Measurements from ENCODE around the gene EXOSC7. TPM values are rescaled to one million over a fixed set of nuclear protein-coding genes. Genes with fewer than 3 reads are reported as not detected.

The EXOSC7 gene
- total and polyA plus RNA-seq, 4 donors, result 15.5 to 27.2 (median 21.7) TPM

DNA sequence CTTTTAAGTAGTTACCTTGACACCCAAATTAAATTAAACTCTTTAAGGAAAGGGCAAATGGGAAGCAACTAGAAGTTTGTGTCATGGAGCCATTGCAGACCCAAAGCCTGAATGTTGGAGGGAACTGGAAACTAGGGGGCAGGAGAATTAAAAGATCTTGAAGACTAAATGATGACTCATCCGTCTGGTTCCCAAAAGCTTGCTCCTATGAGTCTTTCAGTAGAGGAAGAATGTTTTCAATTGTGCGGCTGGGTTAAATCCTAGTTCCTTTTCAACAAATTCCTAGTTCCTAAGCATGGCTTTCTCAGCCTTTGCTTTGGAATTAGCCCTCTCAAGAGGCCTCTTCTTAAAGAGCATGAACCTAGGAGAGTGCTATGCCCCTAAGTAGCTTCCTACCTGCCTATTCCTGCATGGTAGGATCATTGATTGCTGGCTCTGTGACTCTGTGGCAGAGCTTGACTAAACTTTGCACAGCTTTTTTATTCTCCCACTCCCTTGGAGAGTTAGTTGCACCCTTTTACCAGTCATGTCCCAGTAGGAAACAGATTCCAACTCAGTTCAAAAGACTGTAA lies 67.8 kb downstream of the EXOSC7 start:
- no peaks in the 10 kb centered on the region for H3K9me3 ChIP-seq (ENCODE audit: control insufficient read depth in 4 of 4, low read length in 3 of 4)
- no peaks in the 10 kb centered on the region for H3K4me1 ChIP-seq (ENCODE audit: control insufficient read depth in 4 of 4, insufficient read depth in 4 of 4, low read length in 3 of 4)
- TF ChIP-seq JUND (IDR thresholded peaks at IDR 0.05) (peak in 1 of 2 donors; percentile 29), RAD21 (IDR thresholded peaks at IDR 0.05) (peak in 1 of 2 donors; percentile 7)
- TF ChIP-seq, protein P1, sequence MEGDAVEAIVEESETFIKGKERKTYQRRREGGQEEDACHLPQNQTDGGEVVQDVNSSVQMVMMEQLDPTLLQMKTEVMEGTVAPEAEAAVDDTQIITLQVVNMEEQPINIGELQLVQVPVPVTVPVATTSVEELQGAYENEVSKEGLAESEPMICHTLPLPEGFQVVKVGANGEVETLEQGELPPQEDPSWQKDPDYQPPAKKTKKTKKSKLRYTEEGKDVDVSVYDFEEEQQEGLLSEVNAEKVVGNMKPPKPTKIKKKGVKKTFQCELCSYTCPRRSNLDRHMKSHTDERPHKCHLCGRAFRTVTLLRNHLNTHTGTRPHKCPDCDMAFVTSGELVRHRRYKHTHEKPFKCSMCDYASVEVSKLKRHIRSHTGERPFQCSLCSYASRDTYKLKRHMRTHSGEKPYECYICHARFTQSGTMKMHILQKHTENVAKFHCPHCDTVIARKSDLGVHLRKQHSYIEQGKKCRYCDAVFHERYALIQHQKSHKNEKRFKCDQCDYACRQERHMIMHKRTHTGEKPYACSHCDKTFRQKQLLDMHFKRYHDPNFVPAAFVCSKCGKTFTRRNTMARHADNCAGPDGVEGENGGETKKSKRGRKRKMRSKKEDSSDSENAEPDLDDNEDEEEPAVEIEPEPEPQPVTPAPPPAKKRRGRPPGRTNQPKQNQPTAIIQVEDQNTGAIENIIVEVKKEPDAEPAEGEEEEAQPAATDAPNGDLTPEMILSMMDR (IDR thresholded peaks at IDR 0.05; ENCODE audit: low read depth, low read length, missing input control), result no peak
- WGBS, result 85% methylated on average over 2 of the region's 2 CpGs
- no peak overlapping the region for H3K4me3 ChIP-seq (ENCODE audit: low read depth in 1 of 3, low read length in 3 of 3)
- H3K27me3 ChIP-seq (ENCODE audit: control insufficient read depth in 4 of 4, insufficient read depth in 4 of 4, low read length in 3 of 4), result no peaks in the 10 kb centered on the region
- DNase-seq (ENCODE audit: low spot score), result no peak
- no peak overlapping the region for H3K27ac ChIP-seq (ENCODE audit: low read depth in 1 of 2, low read length in 2 of 2)
- no peak overlapping the region for H3K9ac ChIP-seq (ENCODE audit: low read depth in 1 of 2, low read length in 2 of 2)
- no peaks in the 10 kb centered on the region for H3K36me3 ChIP-seq (ENCODE audit: control insufficient read depth in 4 of 4, insufficient read depth in 3 of 4, low read depth in 1 of 4, low read length in 3 of 4)

DNA sequence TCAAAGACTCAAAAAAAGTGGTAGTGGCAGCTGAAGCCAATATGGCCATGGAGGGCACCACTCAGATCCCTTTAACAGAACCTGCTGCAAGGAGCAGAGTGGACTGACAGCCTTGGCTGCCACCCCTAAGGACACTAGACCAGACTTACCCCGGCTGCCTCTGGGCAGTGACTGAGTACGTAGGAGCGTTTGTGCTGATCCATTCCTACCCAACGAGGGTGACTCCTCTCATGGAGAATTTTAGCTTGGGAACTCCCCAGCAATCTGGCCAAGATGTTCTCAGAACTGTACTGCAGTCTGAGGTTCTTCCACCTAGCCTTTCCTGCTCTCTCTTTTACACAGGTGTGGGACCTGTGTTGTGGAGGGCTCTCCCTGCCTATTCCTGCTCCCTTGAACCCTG lies 72.2 kb downstream of the EXOSC7 start:
- no peaks in the 10 kb centered on the region for H3K9me3 ChIP-seq (ENCODE audit: control insufficient read depth in 4 of 4, low read length in 3 of 4)
- H3K36me3 ChIP-seq (ENCODE audit: control insufficient read depth in 4 of 4, insufficient read depth in 3 of 4, low read depth in 1 of 4, low read length in 3 of 4), result no peaks in the 10 kb centered on the region
- TF ChIP-seq YY1 (IDR thresholded peaks at IDR 0.05) (no peak), HNF4A (conservative IDR thresholded peaks at IDR 0.05) (no peak), EGR1 (IDR thresholded peaks at IDR 0.05; ENCODE audit: low read depth in 2 of 2) (no peak), GABPA (IDR thresholded peaks at IDR 0.05 in 1 of 2, conservative IDR thresholded peaks at IDR 0.05 in 1 of 2) (no peak), RXRA (IDR thresholded peaks at IDR 0.05) (no peak), RAD21 (IDR thresholded peaks at IDR 0.05) (no peak), SP1 (IDR thresholded peaks at IDR 0.05) (no peak), FOXA2 (IDR thresholded peaks at IDR 0.05) (no peak), NR2F2 (IDR thresholded peaks at IDR 0.05) (no peak), TAF1 (conservative IDR thresholded peaks at IDR 0.05) (no peak), JUND (IDR thresholded peaks at IDR 0.05) (no peak), HNF4G (IDR thresholded peaks at IDR 0.05) (no peak), FOXA1 (IDR thresholded peaks at IDR 0.05) (no peak)
- TF ChIP-seq, protein P2, sequence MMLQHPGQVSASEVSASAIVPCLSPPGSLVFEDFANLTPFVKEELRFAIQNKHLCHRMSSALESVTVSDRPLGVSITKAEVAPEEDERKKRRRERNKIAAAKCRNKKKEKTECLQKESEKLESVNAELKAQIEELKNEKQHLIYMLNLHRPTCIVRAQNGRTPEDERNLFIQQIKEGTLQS (IDR thresholded peaks at IDR 0.05), result no peak
- TF ChIP-seq, protein P3, sequence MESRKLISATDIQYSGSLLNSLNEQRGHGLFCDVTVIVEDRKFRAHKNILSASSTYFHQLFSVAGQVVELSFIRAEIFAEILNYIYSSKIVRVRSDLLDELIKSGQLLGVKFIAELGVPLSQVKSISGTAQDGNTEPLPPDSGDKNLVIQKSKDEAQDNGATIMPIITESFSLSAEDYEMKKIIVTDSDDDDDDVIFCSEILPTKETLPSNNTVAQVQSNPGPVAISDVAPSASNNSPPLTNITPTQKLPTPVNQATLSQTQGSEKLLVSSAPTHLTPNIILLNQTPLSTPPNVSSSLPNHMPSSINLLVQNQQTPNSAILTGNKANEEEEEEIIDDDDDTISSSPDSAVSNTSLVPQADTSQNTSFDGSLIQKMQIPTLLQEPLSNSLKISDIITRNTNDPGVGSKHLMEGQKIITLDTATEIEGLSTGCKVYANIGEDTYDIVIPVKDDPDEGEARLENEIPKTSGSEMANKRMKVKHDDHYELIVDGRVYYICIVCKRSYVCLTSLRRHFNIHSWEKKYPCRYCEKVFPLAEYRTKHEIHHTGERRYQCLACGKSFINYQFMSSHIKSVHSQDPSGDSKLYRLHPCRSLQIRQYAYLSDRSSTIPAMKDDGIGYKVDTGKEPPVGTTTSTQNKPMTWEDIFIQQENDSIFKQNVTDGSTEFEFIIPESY (IDR thresholded peaks at IDR 0.05), result no peak
- TF ChIP-seq, protein P4, sequence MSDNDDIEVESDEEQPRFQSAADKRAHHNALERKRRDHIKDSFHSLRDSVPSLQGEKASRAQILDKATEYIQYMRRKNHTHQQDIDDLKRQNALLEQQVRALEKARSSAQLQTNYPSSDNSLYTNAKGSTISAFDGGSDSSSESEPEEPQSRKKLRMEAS (IDR thresholded peaks at IDR 0.05), result no peak
- TF ChIP-seq, protein P1 (IDR thresholded peaks at IDR 0.05; ENCODE audit: low read depth, low read length, missing input control), result no peak
- TF ChIP-seq, protein P5, sequence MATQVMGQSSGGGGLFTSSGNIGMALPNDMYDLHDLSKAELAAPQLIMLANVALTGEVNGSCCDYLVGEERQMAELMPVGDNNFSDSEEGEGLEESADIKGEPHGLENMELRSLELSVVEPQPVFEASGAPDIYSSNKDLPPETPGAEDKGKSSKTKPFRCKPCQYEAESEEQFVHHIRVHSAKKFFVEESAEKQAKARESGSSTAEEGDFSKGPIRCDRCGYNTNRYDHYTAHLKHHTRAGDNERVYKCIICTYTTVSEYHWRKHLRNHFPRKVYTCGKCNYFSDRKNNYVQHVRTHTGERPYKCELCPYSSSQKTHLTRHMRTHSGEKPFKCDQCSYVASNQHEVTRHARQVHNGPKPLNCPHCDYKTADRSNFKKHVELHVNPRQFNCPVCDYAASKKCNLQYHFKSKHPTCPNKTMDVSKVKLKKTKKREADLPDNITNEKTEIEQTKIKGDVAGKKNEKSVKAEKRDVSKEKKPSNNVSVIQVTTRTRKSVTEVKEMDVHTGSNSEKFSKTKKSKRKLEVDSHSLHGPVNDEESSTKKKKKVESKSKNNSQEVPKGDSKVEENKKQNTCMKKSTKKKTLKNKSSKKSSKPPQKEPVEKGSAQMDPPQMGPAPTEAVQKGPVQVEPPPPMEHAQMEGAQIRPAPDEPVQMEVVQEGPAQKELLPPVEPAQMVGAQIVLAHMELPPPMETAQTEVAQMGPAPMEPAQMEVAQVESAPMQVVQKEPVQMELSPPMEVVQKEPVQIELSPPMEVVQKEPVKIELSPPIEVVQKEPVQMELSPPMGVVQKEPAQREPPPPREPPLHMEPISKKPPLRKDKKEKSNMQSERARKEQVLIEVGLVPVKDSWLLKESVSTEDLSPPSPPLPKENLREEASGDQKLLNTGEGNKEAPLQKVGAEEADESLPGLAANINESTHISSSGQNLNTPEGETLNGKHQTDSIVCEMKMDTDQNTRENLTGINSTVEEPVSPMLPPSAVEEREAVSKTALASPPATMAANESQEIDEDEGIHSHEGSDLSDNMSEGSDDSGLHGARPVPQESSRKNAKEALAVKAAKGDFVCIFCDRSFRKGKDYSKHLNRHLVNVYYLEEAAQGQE (IDR thresholded peaks at IDR 0.05), result no peak
- 58% methylated on average over 4 of the region's 4 CpGs for WGBS
- no peak overlapping the region for H3K4me3 ChIP-seq (ENCODE audit: low read depth in 1 of 3, low read length in 3 of 3)
- DNase-seq (ENCODE audit: low spot score), result no peak
- no peak overlapping the region for H3K27ac ChIP-seq (ENCODE audit: low read depth in 1 of 2, low read length in 2 of 2)
- no peaks in the 10 kb centered on the region for H3K27me3 ChIP-seq (ENCODE audit: control insufficient read depth in 4 of 4, insufficient read depth in 4 of 4, low read length in 3 of 4)
- no peak overlapping the region for H3K9ac ChIP-seq (ENCODE audit: low read depth in 1 of 2, low read length in 2 of 2)
- H3K4me1 ChIP-seq (ENCODE audit: control insufficient read depth in 4 of 4, insufficient read depth in 4 of 4, low read length in 3 of 4), result no peaks in the 10 kb centered on the region

Measured in liver (tissue), 9 donors.